Endothelial cell (in vitro differentiated cells): ENCODE results near the gene SMR3A. TPM values are rescaled to one million over a fixed set of nuclear protein-coding genes. Genes with fewer than 3 reads are reported as not detected.

Experiments used
- DNase-seq: peaks from one replicate; pipeline ENCODE4 v3.0.0; 2021; ENCODE audit warnings: low spot score
- H3K27ac Mint-ChIP-seq: one replicate; pipeline ENCODE4 v1.8.0; 2021; ENCODE audit warnings: mixed read lengths, inconsistent platforms; ENCODE audit not compliant: unreplicated experiment
- H3K27me3 Mint-ChIP-seq: one replicate; pipeline ENCODE4 v1.8.0; 2021; ENCODE audit warnings: mild to moderate bottlenecking, moderate library complexity, mixed read lengths, inconsistent platforms; ENCODE audit not compliant: unreplicated experiment
- H3K36me3 Mint-ChIP-seq: one replicate; pipeline ENCODE4 v1.8.0; 2021; ENCODE audit warnings: mild to moderate bottlenecking, low read depth, mixed read lengths, inconsistent platforms; ENCODE audit not compliant: unreplicated experiment
- H3K4me1 Mint-ChIP-seq: one replicate; pipeline ENCODE4 v1.8.0; 2021; ENCODE audit warnings: mild to moderate bottlenecking, mixed read lengths, inconsistent platforms; ENCODE audit not compliant: unreplicated experiment
- H3K4me3 Mint-ChIP-seq: one replicate; pipeline ENCODE4 v1.8.0; 2021; ENCODE audit warnings: mild to moderate bottlenecking, mixed read lengths, inconsistent platforms; ENCODE audit not compliant: unreplicated experiment
- H3K9me3 Mint-ChIP-seq: one replicate; pipeline ENCODE4 v1.8.0; 2021; ENCODE audit warnings: mixed read lengths, inconsistent platforms; ENCODE audit not compliant: unreplicated experiment
- CTCF ChIP-seq: fragments of 200-600 bp; sonication (generic); IDR thresholded peaks from one replicate; pipeline ENCODE4 v1.5.0; 2021; ENCODE audit warnings: antibody characterized with exemption; ENCODE audit not compliant: unreplicated experiment
- long read RNA-seq: library from polyadenylated mRNA; unstranded; transcript quantifications from one replicate; pipeline ENCODE4 v2.0.0, GENCODE V29; 2020; ENCODE audit not compliant: unreplicated experiment
- total RNA-seq: library from RNA; stranded (reverse); fragmentation: NEBNext Ultra II Directional; extraction: Animal tissue kit (Norgen Biotek cat#: 25700); gene quantifications from one replicate; pipeline ENCODE4 v1.2.1, GENCODE V29; 2021; ENCODE audit not compliant: unreplicated experiment

The SMR3A gene
- total RNA-seq = not detected
- long read RNA-seq = 0 reads

GRCh38 chr4:70360460-70360859 is at the start of gene SMR3A:
Gene SMR3A, plus strand, starts transcription at chr4:70360760. Its CDS starts 1,356 bp downstream, at chr4:70362116.
- Mint-ChIP-seq H3K27ac (peak within 1 kb of the TSS; percentile 57), H3K36me3 (no peaks in the 10 kb centered on the region), H3K4me3 (no peak within 1 kb of the TSS), H3K9me3 (no peaks in the 10 kb centered on the region), H3K4me1 (no peaks in the 10 kb centered on the region), H3K27me3 (no peaks in the 10 kb centered on the region)
- DNase-seq = no peak
- no peak for TF ChIP-seq CTCF

GRCh38 chr4:70313736-70314135 is 46.8 kb upstream of the SMR3A start:
- H3K27ac Mint-ChIP-seq = no peak overlapping the region
- H3K36me3 Mint-ChIP-seq = no peaks in the 10 kb centered on the region
- TF ChIP-seq CTCF = no peak
- DNase-seq = no peak
- no peaks in the 10 kb centered on the region for H3K9me3 Mint-ChIP-seq
- no peaks in the 10 kb centered on the region for H3K27me3 Mint-ChIP-seq
- no peaks in the 10 kb centered on the region for H3K4me1 Mint-ChIP-seq
- no peak overlapping the region for H3K4me3 Mint-ChIP-seq

- Mint-ChIP-seq H3K9me3 (no peaks in the 10 kb centered on the region), H3K4me1 (no peaks in the 10 kb centered on the region), H3K27me3 (no peaks in the 10 kb centered on the region)
These were observed 44.6 kb upstream of the SMR3A start for GRCh38 chr4:70315928-70316327.

GRCh38 chr4:70326052-70326451 is 34.5 kb upstream of the SMR3A start:
- DNase-seq = no peak
- no peaks in the 10 kb centered on the region for H3K27me3 Mint-ChIP-seq
- H3K9me3 Mint-ChIP-seq = no peaks in the 10 kb centered on the region
- no peaks in the 10 kb centered on the region for H3K36me3 Mint-ChIP-seq
- no peaks in the 10 kb centered on the region for H3K4me1 Mint-ChIP-seq
- no peak overlapping the region for H3K27ac Mint-ChIP-seq
- TF ChIP-seq CTCF = no peak
- no peak overlapping the region for H3K4me3 Mint-ChIP-seq

More at GRCh38 chr4:70315928-70316327, 44.6 kb upstream of the SMR3A start:
- TF ChIP-seq CTCF = no peak
- DNase-seq = no peak
- Mint-ChIP-seq H3K36me3 (no peaks in the 10 kb centered on the region), H3K27ac (no peak overlapping the region), H3K4me3 (no peak overlapping the region)

GRCh38 chr4:70334681-70335080 is 25.9 kb upstream of the SMR3A start, which contains the start of gene CABS1:
Gene CABS1, plus strand, starts transcription at chr4:70334981. Its CDS starts 59 bp downstream, at chr4:70335040.
- no peak for DNase-seq
- no peak for TF ChIP-seq CTCF
- Mint-ChIP-seq H3K27ac (no peak within 1 kb of the TSS), H3K27me3 (no peaks in the 10 kb centered on the region), H3K4me3 (no peak within 1 kb of the TSS), H3K36me3 (no peaks in the 10 kb centered on the region), H3K4me1 (no peaks in the 10 kb centered on the region), H3K9me3 (no peaks in the 10 kb centered on the region)
